WTC11 (cell line): Measurements from ENCODE around the gene KIRREL2. TPM values are rescaled to one million over a fixed set of nuclear protein-coding genes. Genes with fewer than 3 reads are reported as not detected.

ENCODE experiments used
- ATAC-seq: fragments of 200-7000 bp; cut with Tn5 transposase; 2 replicates; pipeline ENCODE4 v1.10.0; 2021; ENCODE audit warnings: mild to moderate bottlenecking, moderate library complexity
- CTCF ChIA-PET: fragments of 300-600 bp; sonication (Branson Sonifier 250); formaldehyde crosslinking; loops from one replicate; lab custom pipeline; 2021; ENCODE audit warnings: antibody characterized with exemption; lab: Charles Lee
- POLR2A ChIA-PET: fragments of 350-600 bp; sonication (Branson Sonifier 250); formaldehyde crosslinking; loops from one replicate; lab custom pipeline; 2021; ENCODE audit warnings: antibody characterized with exemption; lab: Charles Lee
- DNase-seq: peaks from one replicate; pipeline ENCODE4 v3.0.0; 2021; ENCODE audit warnings: low spot score
- H3K27ac Mint-ChIP-seq: 2 replicates; pipeline ENCODE4 v1.8.0; 2021; ENCODE audit warnings: mixed read lengths
- H3K27me3 Mint-ChIP-seq: 2 replicates; pipeline ENCODE4 v1.8.0; 2021; ENCODE audit warnings: low read depth, mild to moderate bottlenecking, moderate library complexity, mixed read lengths
- H3K36me3 Mint-ChIP-seq: 2 replicates; pipeline ENCODE4 v1.8.0; 2021; ENCODE audit warnings: mixed read lengths
- H3K4me1 Mint-ChIP-seq: 2 replicates; pipeline ENCODE4 v1.8.0; 2022; ENCODE audit warnings: mixed read lengths
- H3K4me3 Mint-ChIP-seq: 2 replicates; pipeline ENCODE4 v1.8.0; 2021; ENCODE audit warnings: mild to moderate bottlenecking, moderate library complexity, mixed read lengths
- H3K9me3 Mint-ChIP-seq: 2 replicates; pipeline ENCODE4 v1.8.0; 2021; ENCODE audit warnings: mixed read lengths
- AFF4 ChIP-seq: sonication (generic); formaldehyde crosslinking; IDR thresholded peaks from 2 replicates; pipeline ENCODE4 v1.8.1; 2023; ENCODE audit warnings: mild to moderate bottlenecking, missing genetic modification reagents, borderline replicate concordance
- AR ChIP-seq: fragments of 250-450 bp; sonication (Bioruptor Pico); IDR thresholded peaks from 2 replicates; pipeline ENCODE4 v1.9.0; 2021; ENCODE audit warnings: mild to moderate bottlenecking
- ARID4B ChIP-seq: sonication (generic); formaldehyde crosslinking; IDR thresholded peaks from 2 replicates; pipeline ENCODE4 v1.8.0; 2023; ENCODE audit warnings: missing genetic modification reagents, mild to moderate bottlenecking, borderline replicate concordance
- ATF2 ChIP-seq: sonication (generic); formaldehyde crosslinking; IDR thresholded peaks from 2 replicates; pipeline ENCODE4 v1.8.1; 2022; ENCODE audit warnings: low read depth, missing genetic modification reagents, borderline replicate concordance
- CREM ChIP-seq: sonication (generic); formaldehyde crosslinking; IDR thresholded peaks from 2 replicates; pipeline ENCODE4 v1.8.1; 2022; ENCODE audit warnings: mild to moderate bottlenecking, missing genetic modification reagents, moderate library complexity
- CTCF ChIP-seq: fragments of 200-600 bp; IDR thresholded peaks from 2 replicates; pipeline ENCODE4 v1.8.0; 2022; ENCODE audit warnings: antibody characterized with exemption
- ELF4 ChIP-seq: sonication (generic); formaldehyde crosslinking; IDR thresholded peaks from 2 replicates; pipeline ENCODE4 v1.8.1; 2022; ENCODE audit warnings: low read depth, mild to moderate bottlenecking, moderate library complexity, missing genetic modification reagents
- FOXP4 ChIP-seq: sonication (generic); formaldehyde crosslinking; IDR thresholded peaks from 2 replicates; pipeline ENCODE4 v1.8.0; 2022; ENCODE audit warnings: mild to moderate bottlenecking, missing genetic modification reagents
- ZBTB21 ChIP-seq: sonication (generic); formaldehyde crosslinking; IDR thresholded peaks from 2 replicates; pipeline ENCODE4 v1.8.1; 2023; ENCODE audit warnings: mild to moderate bottlenecking, missing genetic modification reagents, borderline replicate concordance
- ZBTB43 ChIP-seq: sonication (generic); formaldehyde crosslinking; IDR thresholded peaks from 2 replicates; pipeline ENCODE4 v1.8.1; 2023; ENCODE audit warnings: mild to moderate bottlenecking, missing genetic modification reagents
- ZMAT4 ChIP-seq: fragments of 250-450 bp; sonication (Bioruptor Pico); IDR thresholded peaks from 2 replicates; pipeline ENCODE4 v1.9.0; 2021; ENCODE audit warnings: mild to moderate bottlenecking
- ZNF396 ChIP-seq: fragments of 250-450 bp; sonication (Bioruptor Pico); IDR thresholded peaks from 2 replicates; pipeline ENCODE4 v1.8.0; 2021; ENCODE audit warnings: mild to moderate bottlenecking, moderate library complexity, borderline replicate concordance
- ZNF512 ChIP-seq: sonication (generic); formaldehyde crosslinking; IDR thresholded peaks from 2 replicates; pipeline ENCODE4 v1.8.1; 2022; ENCODE audit warnings: missing genetic modification reagents, borderline replicate concordance
- total RNA-seq: library from RNA; stranded (reverse); gene quantifications from 3 replicates; pipeline ENCODE4 v1.2.3, GENCODE V29; 2021

Gene KIRREL2
- total RNA-seq, 1 experiment from 2014 or later = 4.7 TPM

- peak; percentile 84 for DNase-seq
- peak; percentile 83 for ATAC-seq
- CTCF ChIA-PET = interaction anchor here (0.5 to 2.9 kb wide), 19 partner anchors 9 to 203 kb away, joined by 3 to 36 read pairs (median 5); partner anchors contain the start of genes APLP1 and THAP8
- TF ChIP-seq ZBTB43 (CRISPR knock-in tag) (no peak), ARID4B (CRISPR knock-in tag) (no peak), AR (no peak), CREM (CRISPR knock-in tag) (peak; percentile 60; the same call in 1 of the 2 replicates), ZBTB21 (CRISPR knock-in tag) (peak; percentile 93), CTCF (peak; percentile 46; the same call in 1 of the 2 replicates), ATF2 (CRISPR knock-in tag) (no peak), ELF4 (CRISPR knock-in tag) (no peak), ZNF396 (no peak), ZMAT4 (CRISPR knock-in tag) (no peak), AFF4 (CRISPR knock-in tag) (no peak), FOXP4 (CRISPR knock-in tag) (no peak), ZNF512 (CRISPR knock-in tag) (no peak)
These were observed 5.3 kb upstream of the KIRREL2 start for GRCh38 chr19:35851213-35852028.

More at GRCh38 chr19:35851213-35852028, 5.3 kb upstream of the KIRREL2 start:
- Mint-ChIP-seq H3K27ac (peak overlapping the region; percentile 36; the same call in 1 of the 2 replicates), H3K27me3 (peaks cover 86% of the 10 kb centered on the region), H3K4me3 (peak overlapping the region; percentile 53), H3K9me3 (no peaks in the 10 kb centered on the region), H3K4me1 (peaks cover 29% of the 10 kb centered on the region), H3K36me3 (no peaks in the 10 kb centered on the region)
- POLR2A ChIA-PET = interaction anchor here (0.7 kb wide), 1 partner anchor 28 kb away, joined by 3 read pairs; no protein-coding TSS in a partner anchor
